Activated CD8-positive, alpha-beta T cell treated with anti-CD3 and anti-CD28 coated beads, Interleukin-2, amount 10 ng/mL, durations not matched to agents 7 days and 5 days (primary cell): ENCODE measurements around the gene SLC12A6. TPM values are rescaled to one million over a fixed set of nuclear protein-coding genes. Genes with fewer than 3 reads are reported as not detected.
A peak's percentile ranks its signal among the peaks of the same experiment; 100 is the strongest.

ENCODE experiments used
- ATAC-seq: fragments of 150-1000 bp; cut with Tn5 transposase; one replicate; pipeline ENCODE4 v1.10.0; 2021; ENCODE audit warnings: moderate library complexity
- CTCF ChIA-PET: fragments of 350-600 bp; sonication (Branson Sonifier 250); formaldehyde crosslinking; loops from one replicate; lab custom pipeline; 2021; ENCODE audit warnings: antibody characterized with exemption; lab: Charles Lee
- POLR2A ChIA-PET: fragments of 350-600 bp; sonication (Branson Sonifier 250); formaldehyde crosslinking; loops from one replicate; lab custom pipeline; 2021; ENCODE audit warnings: antibody characterized with exemption; lab: Charles Lee
- DNase-seq: peaks from one replicate; pipeline ENCODE4 v3.0.0-alpha.2; 2020
- H3K27ac Mint-ChIP-seq: one replicate; pipeline ENCODE4 v1.8.0; 2021; ENCODE audit warnings: mild to moderate bottlenecking, mixed read lengths
- H3K27me3 Mint-ChIP-seq: one replicate; pipeline ENCODE4 v1.8.0; 2021; ENCODE audit warnings: low read depth, mixed read lengths
- H3K36me3 Mint-ChIP-seq: one replicate; pipeline ENCODE4 v1.8.0; 2021; ENCODE audit warnings: low read depth, mixed read lengths
- H3K4me1 Mint-ChIP-seq: one replicate; pipeline ENCODE4 v1.8.0; 2021; ENCODE audit warnings: low read depth, mixed read lengths
- H3K4me3 Mint-ChIP-seq: one replicate; pipeline ENCODE4 v1.8.0; 2021; ENCODE audit warnings: mild to moderate bottlenecking, mixed read lengths
- H3K9me3 Mint-ChIP-seq: one replicate; pipeline ENCODE4 v1.8.0; 2022; ENCODE audit warnings: mixed read lengths; ENCODE audit not compliant: insufficient read depth
- total RNA-seq, 2 experiments: library from RNA; stranded (reverse); gene quantifications; one replicate each; pipeline ENCODE4 v1.2.3, GENCODE V29; 2021

Gene SLC12A6
- total RNA-seq, 2 experiments from 2014 or later: 24.8 to 25.3 TPM

DNA sequence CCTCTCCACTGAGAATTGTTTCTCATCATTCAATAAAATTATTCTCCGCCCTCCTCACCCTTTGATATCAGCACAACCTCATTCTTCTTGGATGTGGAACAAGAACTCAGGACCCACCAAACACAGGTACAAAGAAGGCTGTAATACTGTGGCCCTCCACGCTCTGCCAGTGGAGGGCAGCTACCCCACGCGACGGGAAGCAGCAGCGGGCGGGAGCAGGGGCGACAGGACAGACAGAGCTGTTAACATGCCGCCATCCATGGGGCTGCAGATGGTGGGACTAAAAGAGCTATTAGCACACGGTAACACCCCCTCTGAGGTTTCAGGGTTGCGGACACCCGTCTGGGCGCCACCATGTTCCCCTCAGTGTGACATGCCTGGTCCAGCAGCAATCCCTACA, 75.2 kb downstream of the SLC12A6 start:
- no peak for DNase-seq
- no peaks in the 10 kb centered on the region for H3K27me3 Mint-ChIP-seq
- ChIA-PET POLR2A (no interaction called here), CTCF (interaction anchor here (0.9 to 1.9 kb wide), 2 partner anchors 80 to 104 kb away, joined by 3 to 5 read pairs; partner anchors contain the start of genes LPCAT4 and NOP10)
- peaks cover 3% of the 10 kb centered on the region for H3K36me3 Mint-ChIP-seq
- H3K4me1 Mint-ChIP-seq: no peaks in the 10 kb centered on the region
- no peak overlapping the region for H3K4me3 Mint-ChIP-seq
- H3K27ac Mint-ChIP-seq: no peak overlapping the region
- no peak for ATAC-seq
- no peaks in the 10 kb centered on the region for H3K9me3 Mint-ChIP-seq

- no peaks in the 10 kb centered on the region for H3K27me3 Mint-ChIP-seq
- H3K9me3 Mint-ChIP-seq: no peaks in the 10 kb centered on the region
- peak overlapping the region; percentile 1 for H3K27ac Mint-ChIP-seq
- peaks cover 13% of the 10 kb centered on the region for H3K36me3 Mint-ChIP-seq
- H3K4me3 Mint-ChIP-seq: no peak overlapping the region
- H3K4me1 Mint-ChIP-seq: no peaks in the 10 kb centered on the region
- ATAC-seq (no peak), DNase-seq (no peak)
- ChIA-PET CTCF (interaction anchor here (0.5 to 2.1 kb wide), 4 partner anchors 19 to 330 kb away, joined by 3 to 6 read pairs (median 3); partner anchors contain the start of gene LPCAT4), POLR2A (no interaction called here)
Measured at GRCh38 chr15:34259566-34259965, 78.0 kb downstream of the SLC12A6 start.

- Mint-ChIP-seq H3K4me3 (no peak overlapping the region), H3K27me3 (no peaks in the 10 kb centered on the region), H3K27ac (no peak overlapping the region), H3K36me3 (peaks cover 23% of the 10 kb centered on the region), H3K4me1 (no peaks in the 10 kb centered on the region), H3K9me3 (no peaks in the 10 kb centered on the region)
- CTCF ChIA-PET: interaction anchor here (1.1 to 2.1 kb wide), 2 partner anchors 10 to 109 kb away, joined by 3 to 6 read pairs; partner anchors contain the start of gene LPCAT4
- ATAC-seq (no peak), DNase-seq (no peak)
- POLR2A ChIA-PET: no interaction called here
Measured at GRCh38 chr15:34258151-34258550, 79.4 kb downstream of the SLC12A6 start.

GRCh38 chr15:34252545-34252944, 85.0 kb downstream of the SLC12A6 start:
- ChIA-PET CTCF (interaction anchor here (0.9 kb wide), 1 partner anchor 11 kb away, joined by 3 read pairs; no protein-coding TSS in a partner anchor), POLR2A (no interaction called here)
- DNase-seq (no peak), ATAC-seq (no peak)
- H3K4me3 Mint-ChIP-seq: no peak overlapping the region
- no peak overlapping the region for H3K27ac Mint-ChIP-seq
- no peaks in the 10 kb centered on the region for H3K9me3 Mint-ChIP-seq
- H3K36me3 Mint-ChIP-seq: peaks cover 42% of the 10 kb centered on the region
- no peaks in the 10 kb centered on the region for H3K27me3 Mint-ChIP-seq
- no peaks in the 10 kb centered on the region for H3K4me1 Mint-ChIP-seq

- no peak overlapping the region for H3K27ac Mint-ChIP-seq
- no peaks in the 10 kb centered on the region for H3K4me1 Mint-ChIP-seq
- H3K4me3 Mint-ChIP-seq: no peak overlapping the region
- H3K27me3 Mint-ChIP-seq: no peaks in the 10 kb centered on the region
- H3K9me3 Mint-ChIP-seq: no peaks in the 10 kb centered on the region
- ChIA-PET POLR2A (no interaction called here), CTCF (interaction anchor here (1.3 to 2.8 kb wide), 2 partner anchors 10 to 119 kb away, joined by 3 to 16 read pairs; partner anchors contain the start of gene LPCAT4)
- H3K36me3 Mint-ChIP-seq: peaks cover 36% of the 10 kb centered on the region
- ATAC-seq: no peak
- no peak for DNase-seq
Measured at GRCh38 chr15:34248190-34248589, 89.4 kb downstream of the SLC12A6 start.

- no peak for ATAC-seq
- no peaks in the 10 kb centered on the region for H3K27me3 Mint-ChIP-seq
- H3K9me3 Mint-ChIP-seq: no peaks in the 10 kb centered on the region
- no peak overlapping the region for H3K27ac Mint-ChIP-seq
- CTCF ChIA-PET: interaction anchor here (1.5 to 2.1 kb wide), 2 partner anchors 13 to 121 kb away, joined by 3 to 8 read pairs; partner anchors contain the start of gene LPCAT4
- H3K36me3 Mint-ChIP-seq: peaks cover 34% of the 10 kb centered on the region
- no peak overlapping the region for H3K4me3 Mint-ChIP-seq
- POLR2A ChIA-PET: no interaction called here
- no peak for DNase-seq
- H3K4me1 Mint-ChIP-seq: no peaks in the 10 kb centered on the region
Measured at GRCh38 chr15:34246276-34246976, 91.2 kb downstream of the SLC12A6 start.

DNA sequence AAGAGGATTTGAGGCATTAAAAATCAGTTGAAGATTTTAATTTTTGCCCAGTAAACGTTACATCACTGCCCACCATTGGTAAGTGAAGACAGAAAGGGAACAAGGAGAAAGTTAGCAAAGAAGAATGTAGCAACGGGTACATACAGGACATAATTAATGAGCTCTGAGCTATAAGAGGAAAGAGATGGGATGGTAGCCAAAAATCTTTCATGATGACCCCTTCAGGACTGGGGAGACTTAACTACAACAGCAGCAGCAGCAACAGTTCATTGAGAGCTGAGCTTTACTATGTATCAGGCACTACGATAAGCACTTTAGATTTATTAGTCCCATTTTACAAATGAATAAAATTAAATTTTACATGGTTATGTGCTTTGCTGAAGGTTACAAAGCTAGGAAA, 94.4 kb downstream of the SLC12A6 start:
- DNase-seq: no peak
- ATAC-seq: no peak
- ChIA-PET CTCF (interaction anchor here (0.9 to 4.4 kb wide), 4 partner anchors 10 to 124 kb away, joined by 3 to 93 read pairs (median 18); partner anchors contain the start of genes LPCAT4, NOP10 and NUTM1), POLR2A (interaction anchor here (1.4 to 1.9 kb wide), 2 partner anchors 99 to 123 kb away, joined by 3 to 4 read pairs; partner anchors contain the start of gene LPCAT4)
- Mint-ChIP-seq H3K36me3 (peaks cover 36% of the 10 kb centered on the region), H3K4me3 (no peak overlapping the region), H3K4me1 (peaks cover 18% of the 10 kb centered on the region), H3K9me3 (no peaks in the 10 kb centered on the region), H3K27ac (no peak overlapping the region), H3K27me3 (no peaks in the 10 kb centered on the region)

- Mint-ChIP-seq H3K27me3 (no peaks in the 10 kb centered on the region), H3K4me1 (peaks cover 18% of the 10 kb centered on the region), H3K36me3 (peaks cover 38% of the 10 kb centered on the region), H3K27ac (no peak overlapping the region), H3K9me3 (no peaks in the 10 kb centered on the region), H3K4me3 (no peak overlapping the region)
- ChIA-PET POLR2A (interaction anchor here (1.0 to 1.7 kb wide), 2 partner anchors 125 to 141 kb away, joined by 3 to 5 read pairs; partner anchors contain the start of genes EMC7, LPCAT4 and PGBD4), CTCF (interaction anchor here (0.8 to 4.4 kb wide), 19 partner anchors 9 to 180 kb away, joined by 3 to 93 read pairs (median 7); partner anchors contain the start of genes EMC4, LPCAT4, NOP10 and NUTM1)
- ATAC-seq: no peak
- DNase-seq: no peak
Measured at GRCh38 chr15:34242331-34242710, 95.3 kb downstream of the SLC12A6 start.

- ChIA-PET POLR2A (interaction anchor here (0.9 to 1.7 kb wide), 6 partner anchors 12 to 140 kb away, joined by 3 to 5 read pairs (median 4); partner anchors contain the start of genes EMC7, LPCAT4, NOP10 and NUTM1), CTCF (interaction anchor here (0.7 to 4.4 kb wide), 28 partner anchors 9 to 179 kb away, joined by 3 to 93 read pairs (median 4); partner anchors contain the start of genes EMC4, LPCAT4, NOP10 and NUTM1)
- no peaks in the 10 kb centered on the region for H3K9me3 Mint-ChIP-seq
- peaks cover 43% of the 10 kb centered on the region for H3K36me3 Mint-ChIP-seq
- peak; percentile 61 for DNase-seq
- peaks cover 18% of the 10 kb centered on the region for H3K4me1 Mint-ChIP-seq
- H3K27me3 Mint-ChIP-seq: no peaks in the 10 kb centered on the region
- ATAC-seq: peak; percentile 79
- H3K4me3 Mint-ChIP-seq: no peak overlapping the region
- no peak overlapping the region for H3K27ac Mint-ChIP-seq
Measured at GRCh38 chr15:34241376-34242330, 95.9 kb downstream of the SLC12A6 start.

GRCh38 chr15:34240537-34240936, 97.0 kb downstream of the SLC12A6 start:
- Mint-ChIP-seq H3K9me3 (no peaks in the 10 kb centered on the region), H3K36me3 (peaks cover 50% of the 10 kb centered on the region), H3K27me3 (no peaks in the 10 kb centered on the region), H3K27ac (peak overlapping the region; percentile 35), H3K4me1 (peaks cover 18% of the 10 kb centered on the region), H3K4me3 (no peak overlapping the region)
- ChIA-PET POLR2A (interaction anchor here (0.9 to 1.7 kb wide), 4 partner anchors 11 to 127 kb away, joined by 3 to 5 read pairs (median 4); partner anchors contain the start of genes LPCAT4, NOP10 and NUTM1), CTCF (interaction anchor here (1.1 to 4.4 kb wide), 11 partner anchors 8 to 131 kb away, joined by 3 to 93 read pairs (median 13); partner anchors contain the start of genes EMC4, LPCAT4, NOP10 and NUTM1)
- DNase-seq (no peak), ATAC-seq (no peak)
